Esophagus muscularis mucosa (tissue), 4 donors: ENCODE results near the gene CNOT10. TPM values are rescaled to one million over a fixed set of nuclear protein-coding genes. Genes with fewer than 3 reads are reported as not detected.

Experiments
- DNase-seq: peaks from one replicate; pipeline ENCODE4 v3.0.0-alpha.2; 2017; ENCODE audit errors: extremely low spot score
- H3K27ac ChIP-seq, 4 donors: fragments of 200-600 bp; sonication (generic); replicated peaks in 1 of 4; 1 replicate in 3 of 4; 2 replicates in 1 of 4; pipeline ENCODE4 v1.5.1; 2016 to 2019; ENCODE audit warnings: mild to moderate bottlenecking in 1 of 4
- H3K27me3 ChIP-seq, 4 donors: fragments of 200-600 bp; sonication (generic); one replicate each; pipeline versions ENCODE4 v1.5.1 to v1.6.0; 2016 to 2019
- H3K36me3 ChIP-seq, 4 donors: fragments of 200-600 bp; sonication (generic); one replicate each; pipeline ENCODE4 v1.5.1; 2016 to 2019
- H3K4me1 ChIP-seq, 4 donors: fragments of 200-600 bp; sonication (generic); one replicate each; pipeline ENCODE4 v1.5.1; 2016 to 2019
- H3K4me3 ChIP-seq, 4 donors: fragments of 200-600 bp; sonication (generic); 1 replicate in 2 of 4; 2 replicates in 2 of 4; pipeline ENCODE4 v1.5.1; 2016 to 2019; ENCODE audit warnings: mild to moderate bottlenecking in 4 of 4, moderate library complexity in 1 of 4
- H3K9me3 ChIP-seq, 4 donors: fragments of 200-600 bp; sonication (generic); 1 replicate in 3 of 4; 2 replicates in 1 of 4; pipeline ENCODE4 v1.5.1; 2016 to 2019
- CTCF ChIP-seq, 3 experiments: fragments of 200-600 bp in 2 of 3; fragments of 450-650 bp in 1 of 3; sonication (generic) in 2 of 3; IDR thresholded peaks; one replicate each; pipeline ENCODE4 v1.5.1; 2017 to 2019; ENCODE audit warnings: antibody characterized with exemption in 3 of 3, mild to moderate bottlenecking in 2 of 3, moderate library complexity in 1 of 3
- EP300 ChIP-seq: sonication (generic); formaldehyde crosslinking; IDR thresholded peaks from one replicate; pipeline ENCODE4 v1.6.1; 2017; ENCODE audit warnings: antibody characterized with exemption
- POLR2A ChIP-seq: fragments of 450-650 bp; IDR thresholded peaks from one replicate; pipeline ENCODE4 v1.6.1; 2017; ENCODE audit warnings: antibody characterized with exemption, moderate library complexity, mild to moderate bottlenecking, low read depth
- POLR2AphosphoS5 ChIP-seq, 2 donors: sonication (generic); formaldehyde crosslinking; IDR thresholded peaks; one replicate each; pipeline ENCODE4 v1.6.1; 2017; ENCODE audit warnings: antibody characterized with exemption in 2 of 2
- WGBS: methylation state at CpG from one replicate; pipeline ENCODE4 v1.1.5; 2018; 5-methylcytosine and 5-hydroxymethylcytosine counted together
- intact Hi-C: fragments of 100-400 bp; cut with DNase I; formaldehyde crosslinking; loops from one replicate; pipeline ENCODE4 v1.15.1; 2023
- total RNA-seq, 4 donors: library from RNA; depleted of rRNA; stranded (reverse); fragments of >200 nt; gene quantifications; one replicate each; pipeline versions ENCODE4 v1.1.0 to v1.2.1, GENCODE V29; 2016

Gene CNOT10
- total RNA-seq, 4 donors from 2014 or later, result 10.8 to 16.8 (median 15.4) TPM

GRCh38 chr3:32686713-32687112 is 1.7 kb downstream of the CNOT10 start:
- TF ChIP-seq CTCF (IDR thresholded peaks at IDR 0.05) (no peak), POLR2AphosphoS5 (IDR thresholded peaks at IDR 0.05) (no peak), EP300 (no peak), POLR2A (no peak)

GRCh38 chr3:32691847-32692246 is 6.9 kb downstream of the CNOT10 start:
- Histone ChIP-seq H3K4me1 (peaks cover under 1 to 10% (median 5%) of the 10 kb centered on the region in 4 donors), H3K27me3 (no peaks in the 10 kb centered on the region), H3K36me3 (peaks cover 0 to 12% (median 6%) of the 10 kb centered on the region in 4 donors), H3K9me3 (no peaks in the 10 kb centered on the region), H3K4me3 (no peak overlapping the region), H3K27ac (no peak overlapping the region)
- DNase-seq, result no peak
- intact Hi-C loops, result no loop called here
- WGBS, result 95% methylated on average over 4 of the region's 4 CpGs
- TF ChIP-seq EP300 (no peak), POLR2A (no peak), POLR2AphosphoS5 (IDR thresholded peaks at IDR 0.05) (no peak), CTCF (IDR thresholded peaks at IDR 0.05) (no peak)

More at GRCh38 chr3:32686713-32687112, 1.7 kb downstream of the CNOT10 start:
- no peak overlapping the region for H3K27ac ChIP-seq
- 92% methylated on average over 3 of the region's 3 CpGs for WGBS
- intact Hi-C loops, result loop anchor here (10.0 kb wide), 1 partner anchor 292 kb away; the partner anchor contains the start of gene CMTM7
- no peaks in the 10 kb centered on the region for H3K9me3 ChIP-seq
- no peak overlapping the region for H3K4me3 ChIP-seq
- H3K4me1 ChIP-seq, result peaks cover 17 to 30% (median 27%) of the 10 kb centered on the region in 4 donors
- no peak for DNase-seq
- H3K36me3 ChIP-seq, result peaks cover 0 to 6% (median 3%) of the 10 kb centered on the region in 4 donors
- no peaks in the 10 kb centered on the region for H3K27me3 ChIP-seq

GRCh38 chr3:32696523-32696922 is 11.5 kb downstream of the CNOT10 start:
- 96% methylated on average over 3 of the region's 3 CpGs for WGBS
- H3K4me3 ChIP-seq, result no peak overlapping the region
- no peak overlapping the region for H3K27ac ChIP-seq
- H3K36me3 ChIP-seq, result peaks cover 0 to 6% (median 3%) of the 10 kb centered on the region in 4 donors
- no peak for DNase-seq
- intact Hi-C loops, result no loop called here
- H3K9me3 ChIP-seq, result no peaks in the 10 kb centered on the region
- TF ChIP-seq POLR2A, result no peak
- TF ChIP-seq POLR2AphosphoS5 (IDR thresholded peaks at IDR 0.05), result no peak
- no peak for TF ChIP-seq EP300
- H3K4me1 ChIP-seq, result peaks cover 0 to 5% (median 0%) of the 10 kb centered on the region in 4 donors
- no peaks in the 10 kb centered on the region for H3K27me3 ChIP-seq

GRCh38 chr3:32698506-32698905 is 13.5 kb downstream of the CNOT10 start:
- DNase-seq, result no peak
- 78% methylated on average over 2 of the region's 2 CpGs for WGBS
- no peak overlapping the region for H3K27ac ChIP-seq

GRCh38 chr3:32699429-32699828 is 14.4 kb downstream of the CNOT10 start:
- DNase-seq, result no peak
- Histone ChIP-seq H3K9me3 (no peaks in the 10 kb centered on the region), H3K27ac (no peak overlapping the region), H3K27me3 (no peaks in the 10 kb centered on the region), H3K36me3 (no peaks in the 10 kb centered on the region), H3K4me3 (no peak overlapping the region), H3K4me1 (peaks cover 0 to 5% (median 0%) of the 10 kb centered on the region in 4 donors)
- no peak for TF ChIP-seq POLR2A
- TF ChIP-seq POLR2AphosphoS5 (IDR thresholded peaks at IDR 0.05), result no peak
- no peak for TF ChIP-seq EP300
- no peak for TF ChIP-seq CTCF (IDR thresholded peaks at IDR 0.05)
- intact Hi-C loops, result no loop called here
- 89% methylated on average over 2 of the region's 2 CpGs for WGBS

More at GRCh38 chr3:32698506-32698905, 13.5 kb downstream of the CNOT10 start:
- Histone ChIP-seq H3K9me3 (no peaks in the 10 kb centered on the region), H3K27me3 (no peaks in the 10 kb centered on the region), H3K4me3 (no peak overlapping the region), H3K36me3 (peaks cover 0 to under 1% (median under 1%) of the 10 kb centered on the region in 4 donors), H3K4me1 (peaks cover 0 to 5% (median 0%) of the 10 kb centered on the region in 4 donors)
- intact Hi-C loops, result no loop called here
- no peak for TF ChIP-seq CTCF (IDR thresholded peaks at IDR 0.05)
